HT-29 (cell line): Measurements from ENCODE around the gene MBD3. TPM values are rescaled to one million over a fixed set of nuclear protein-coding genes. Genes with fewer than 3 reads are reported as not detected.
"Not testable (repeated sequence)": the region's sequence is repeated elsewhere in the genome, so short reads cannot be mapped to it uniquely, and the experiment has no call there.

Source experiments
- DNase-seq: peaks from one replicate; pipeline ENCODE4 v3.0.0-alpha.2; 2015; ENCODE audit warnings: low spot score
- total RNA-seq: library from RNA; depleted of rRNA; stranded (reverse); fragments of >200 nt; shearing (Covaris generic); gene quantifications from 2 replicates; pipeline ENCODE4 v1.2.3, GENCODE V29; 2014

MBD3 gene
- total RNA-seq, 1 experiment from 2014 or later, result 202 TPM

DNA sequence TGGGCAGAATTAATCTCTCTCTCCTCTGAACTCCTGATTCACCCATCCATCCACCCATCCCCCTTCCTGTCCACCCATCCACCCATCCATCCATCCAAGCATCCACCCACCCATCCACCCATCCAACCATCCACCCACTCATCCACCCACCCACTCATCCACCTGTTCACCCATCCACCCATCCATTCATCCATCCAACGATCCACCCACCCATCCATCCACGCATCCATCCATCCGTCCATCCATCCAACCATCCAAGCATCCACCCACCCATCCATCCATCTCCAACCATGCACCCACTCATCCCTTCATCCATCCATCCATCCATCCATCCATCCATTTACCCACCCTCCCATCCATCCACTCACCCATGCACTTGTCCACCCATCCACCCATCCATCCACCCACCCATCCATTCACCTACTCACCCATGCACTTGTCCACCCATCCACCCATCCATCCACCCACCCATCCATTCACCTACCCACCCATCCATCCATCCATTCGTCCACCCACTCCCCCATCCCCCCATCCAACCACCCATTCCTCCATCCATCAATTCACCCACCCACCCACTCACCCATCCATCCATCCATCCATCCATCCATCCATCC is 43.2 kb downstream of the MBD3 start:
- DNase-seq, result no peak

DNA sequence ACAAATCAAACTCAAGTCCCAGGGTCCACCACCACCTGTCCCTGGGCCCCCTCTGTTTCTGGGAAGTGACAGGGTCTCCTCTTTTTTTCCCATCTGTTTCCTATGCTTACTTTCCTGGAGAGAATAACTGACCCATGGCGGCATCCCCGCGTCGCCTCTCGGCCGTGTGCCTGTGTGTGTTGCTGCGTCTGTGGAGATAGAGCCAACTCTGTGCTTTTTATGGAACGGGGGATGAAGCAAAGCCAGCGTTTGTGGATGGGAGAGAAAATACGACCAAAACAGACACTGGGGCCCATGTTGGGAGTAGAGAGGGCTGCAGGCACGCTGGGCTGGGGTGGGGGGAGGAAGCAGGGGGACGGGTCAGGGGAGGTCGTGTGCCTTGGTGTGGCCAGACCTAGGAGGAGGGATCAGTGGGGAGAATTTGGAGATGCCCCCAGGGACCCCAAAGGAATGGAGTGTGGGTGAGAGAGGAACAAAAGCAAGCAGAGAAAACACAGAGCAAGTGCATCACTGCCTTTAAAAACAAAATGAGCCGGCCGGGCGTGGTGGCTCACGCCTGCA is 52.2 kb downstream of the MBD3 start:
- DNase-seq, result no peak

DNA sequence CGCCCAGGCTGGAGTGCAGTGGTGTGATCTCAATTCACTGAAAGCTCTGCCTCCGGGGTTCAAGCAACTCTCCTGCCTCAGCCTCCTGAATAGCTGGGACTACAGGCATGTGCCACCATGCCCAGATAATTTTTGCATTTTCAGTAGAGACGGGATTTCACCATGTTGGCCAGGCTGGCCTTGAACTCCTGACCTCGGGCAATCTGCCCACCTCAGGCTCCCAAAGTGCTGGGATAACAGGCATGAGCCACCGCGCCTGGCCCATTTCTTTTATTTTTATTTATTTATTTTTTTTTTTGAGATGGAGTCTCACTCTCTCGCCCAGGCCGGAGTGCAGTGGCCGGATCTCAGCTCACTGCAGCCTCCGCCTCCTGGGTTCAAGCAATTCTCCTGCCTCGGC is 52.9 kb downstream of the MBD3 start:
- not testable (repeated sequence) for DNase-seq

DNA sequence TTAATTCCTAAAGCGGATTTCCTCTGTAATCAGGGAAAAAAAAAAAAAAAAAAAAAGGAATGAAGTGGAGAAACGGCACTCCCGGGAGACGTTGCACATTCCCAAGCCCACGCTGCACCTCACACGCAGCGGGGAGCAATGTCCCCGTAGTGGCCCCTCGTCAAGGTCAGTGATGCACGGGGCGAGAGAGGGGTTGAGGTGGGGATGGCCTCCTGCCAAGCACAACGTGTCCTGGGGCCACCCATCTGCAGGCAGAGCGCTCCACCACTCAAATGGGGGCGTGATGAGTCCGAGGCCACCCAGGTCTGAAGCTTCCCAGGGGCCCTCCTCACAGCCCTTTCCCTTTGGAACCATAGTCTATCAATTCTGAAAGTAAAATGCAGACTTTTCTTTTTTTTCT is 53.7 kb downstream of the MBD3 start:
- DNase-seq, result no peak

DNA sequence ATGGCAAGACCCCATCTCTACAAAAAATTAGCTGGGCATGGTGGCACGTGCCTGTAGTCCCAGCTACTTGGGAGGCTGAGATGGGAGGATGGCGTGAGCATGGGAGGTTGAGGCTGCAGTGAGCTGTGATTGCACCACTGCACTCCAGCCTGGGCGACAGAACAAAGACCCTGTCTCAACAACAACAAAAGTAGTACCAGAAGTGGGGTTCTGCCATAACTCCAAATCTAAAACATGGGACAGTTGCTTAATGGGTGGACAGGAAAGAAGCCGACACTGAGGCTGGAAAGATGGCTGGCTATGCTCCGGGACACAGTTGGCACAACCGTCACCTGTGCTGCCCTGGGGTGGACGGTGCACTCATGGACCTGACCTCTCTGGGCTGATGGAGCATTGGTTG is 57.0 kb downstream of the MBD3 start:
- DNase-seq, result not testable (repeated sequence)

DNA sequence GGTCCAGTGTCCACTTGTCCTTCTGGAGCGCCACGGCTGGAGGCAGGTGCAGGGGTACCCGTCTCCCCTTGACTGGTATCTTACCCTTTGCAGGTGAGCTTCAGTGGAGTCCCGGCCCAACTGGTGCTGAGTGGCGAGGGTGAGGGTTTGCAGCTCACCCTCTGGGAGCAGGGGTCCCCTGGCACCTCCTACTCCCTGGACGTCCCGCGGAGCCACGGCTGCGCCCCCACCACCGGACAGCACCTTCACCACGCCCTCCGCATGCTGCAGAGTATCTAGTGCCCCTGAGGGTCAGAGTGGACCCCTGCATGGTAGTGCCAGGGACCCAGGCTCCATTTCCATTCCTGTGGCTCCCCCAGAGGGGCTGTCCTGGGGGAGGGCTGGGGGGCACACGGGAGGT is 57.7 kb downstream of the MBD3 start:
- no peak for DNase-seq

DNA sequence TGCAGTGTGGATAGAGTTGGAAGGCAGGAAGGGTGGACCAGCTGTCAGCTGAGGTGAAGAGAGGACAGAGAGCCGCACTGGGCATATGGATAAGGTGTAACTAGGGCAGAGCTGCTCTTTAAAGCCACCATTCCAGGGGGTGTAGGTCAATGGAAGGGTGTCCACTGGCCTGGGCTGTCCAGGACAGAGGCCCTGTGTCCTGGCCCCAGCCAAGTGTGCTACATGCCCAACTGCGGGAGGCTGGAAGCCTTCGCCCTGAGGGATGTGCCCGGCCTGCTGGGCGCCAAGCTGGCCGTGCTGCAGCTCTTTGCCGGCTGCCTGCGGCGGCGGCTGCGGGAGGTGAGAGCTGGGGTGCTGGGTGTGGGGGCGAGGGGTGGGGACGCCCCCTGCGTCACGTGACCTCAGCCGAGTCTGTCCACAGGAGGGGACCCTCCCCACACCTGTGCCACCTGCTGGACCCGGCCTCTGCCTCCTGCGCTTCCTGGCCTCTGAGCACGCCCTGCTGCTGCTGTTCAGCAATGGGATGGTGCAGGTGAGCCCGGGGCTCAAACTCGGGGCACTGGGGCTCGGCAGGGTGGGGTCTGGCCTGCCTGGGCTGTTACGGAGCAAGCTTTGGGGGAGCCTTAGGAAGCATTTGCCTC is 59.0 kb downstream of the MBD3 start:
- DNase-seq, result no peak

DNA sequence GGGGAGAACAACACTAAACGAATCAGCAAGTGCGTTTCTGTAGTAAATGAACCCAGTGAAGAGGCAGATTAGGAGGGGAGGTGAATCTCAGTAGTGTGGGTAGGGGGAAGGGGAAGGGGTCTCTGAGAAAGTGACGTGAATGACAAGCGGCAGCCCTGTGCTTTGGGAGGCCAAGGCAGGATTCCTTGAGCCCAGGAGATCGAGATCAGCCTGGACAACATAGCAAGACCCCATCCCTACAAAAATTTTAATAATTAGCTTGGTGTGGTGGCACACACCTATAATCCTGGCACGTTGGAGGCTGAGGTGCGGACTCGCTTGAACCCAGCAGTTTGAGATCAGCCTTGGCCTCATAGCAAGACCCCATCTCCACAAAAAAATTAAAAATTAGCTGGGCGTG is 60.7 kb downstream of the MBD3 start:
- no peak for DNase-seq

DNA sequence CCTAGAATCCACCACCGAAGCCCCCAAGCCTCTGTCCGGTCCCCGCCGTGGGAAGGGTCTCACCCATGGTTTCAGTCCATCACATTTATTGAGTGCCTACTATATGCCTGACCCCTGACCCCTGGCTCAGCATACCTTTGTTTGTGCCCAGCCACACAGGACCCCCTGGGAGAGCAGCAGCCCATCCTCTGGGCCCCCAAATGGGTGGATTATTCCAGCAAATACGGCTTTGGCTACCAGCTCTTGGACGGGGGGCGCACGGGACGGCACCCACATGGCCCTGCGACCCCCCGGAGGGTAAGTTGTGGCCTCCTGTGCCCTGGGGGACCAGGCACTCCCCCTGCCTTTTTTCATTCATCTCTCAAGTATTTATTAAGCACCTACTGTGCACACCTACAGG is 61.1 kb downstream of the MBD3 start:
- DNase-seq, result no peak

DNA sequence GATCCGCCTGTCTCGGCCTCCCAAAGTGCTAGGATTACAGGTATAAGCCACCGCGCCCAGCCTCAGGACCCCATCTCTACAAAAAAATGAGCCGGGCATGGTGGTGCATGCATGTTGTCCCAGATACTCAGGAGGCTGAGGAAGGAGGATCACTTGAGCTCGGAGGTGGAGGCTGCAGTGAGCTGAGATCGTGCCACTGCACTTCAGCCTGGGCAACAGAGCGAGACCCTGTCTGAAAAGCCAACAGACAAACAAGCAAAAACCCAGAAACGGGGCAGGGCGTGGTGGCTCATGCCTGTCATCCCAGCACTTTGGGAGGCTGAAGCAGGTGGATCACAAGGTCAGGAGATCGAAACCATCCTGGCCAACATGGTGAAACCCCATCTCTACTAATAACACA is 61.8 kb downstream of the MBD3 start:
- DNase-seq, result not testable (repeated sequence)

DNA sequence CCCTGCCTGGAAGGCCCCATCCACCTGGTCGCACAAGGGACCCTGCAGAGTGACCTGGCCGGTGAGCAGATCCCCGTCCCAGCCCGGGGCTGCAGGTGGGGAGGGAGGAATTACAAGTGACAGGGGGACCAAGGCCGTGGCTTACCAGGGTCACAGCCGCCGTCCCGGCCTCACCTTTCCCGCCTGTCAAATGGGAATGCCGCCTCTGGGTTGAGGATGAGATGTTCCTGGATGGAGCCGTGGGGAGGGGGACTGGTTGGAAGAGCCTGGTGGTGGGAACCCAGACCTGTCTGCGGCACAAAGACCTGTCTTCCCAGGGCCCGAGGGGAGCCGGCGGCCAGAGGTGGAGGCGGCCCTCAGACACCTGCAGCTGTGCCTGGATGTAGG is 63.2 kb downstream of the MBD3 start:
- DNase-seq, result no peak

DNA sequence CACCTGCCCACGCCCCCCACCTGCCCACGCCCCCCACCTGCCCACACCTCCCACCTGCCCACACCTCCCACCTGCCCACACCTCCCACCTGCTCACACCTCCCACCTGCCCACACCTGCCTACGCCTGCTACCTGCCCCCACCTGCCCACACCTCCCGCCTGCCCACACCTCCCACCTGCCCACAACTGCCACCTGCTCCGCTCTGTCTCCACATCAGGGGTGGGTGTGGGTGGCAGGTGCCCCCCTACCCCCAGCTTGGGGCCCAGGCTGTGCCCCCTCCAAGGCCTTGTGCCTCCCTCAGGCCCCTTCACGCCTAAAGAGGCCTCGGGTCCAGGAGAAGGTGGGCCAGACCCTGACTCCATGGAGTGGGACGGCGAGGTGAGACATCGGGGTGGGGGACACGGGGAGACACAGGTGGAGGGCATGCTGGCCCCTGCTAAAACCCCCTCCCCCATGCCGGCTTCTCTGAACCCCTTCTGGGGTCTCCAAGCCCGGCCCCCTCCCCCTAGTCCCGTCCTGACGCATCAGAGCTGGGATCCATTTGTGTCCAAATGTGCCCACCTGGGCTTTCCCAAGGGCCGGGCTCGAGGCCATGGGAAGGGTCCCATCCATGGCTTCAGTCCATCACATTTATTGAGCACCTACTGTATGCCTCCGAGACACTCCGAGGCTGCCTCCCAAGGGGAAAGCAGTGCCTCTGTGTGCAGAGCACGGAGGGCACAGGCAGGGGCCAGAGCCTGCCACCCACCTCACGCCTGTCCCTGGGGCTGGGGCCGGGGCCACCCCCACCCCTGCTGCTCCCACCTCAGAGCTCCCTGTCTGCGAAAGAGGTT is 63.9 kb downstream of the MBD3 start:
- no peak for DNase-seq

DNA sequence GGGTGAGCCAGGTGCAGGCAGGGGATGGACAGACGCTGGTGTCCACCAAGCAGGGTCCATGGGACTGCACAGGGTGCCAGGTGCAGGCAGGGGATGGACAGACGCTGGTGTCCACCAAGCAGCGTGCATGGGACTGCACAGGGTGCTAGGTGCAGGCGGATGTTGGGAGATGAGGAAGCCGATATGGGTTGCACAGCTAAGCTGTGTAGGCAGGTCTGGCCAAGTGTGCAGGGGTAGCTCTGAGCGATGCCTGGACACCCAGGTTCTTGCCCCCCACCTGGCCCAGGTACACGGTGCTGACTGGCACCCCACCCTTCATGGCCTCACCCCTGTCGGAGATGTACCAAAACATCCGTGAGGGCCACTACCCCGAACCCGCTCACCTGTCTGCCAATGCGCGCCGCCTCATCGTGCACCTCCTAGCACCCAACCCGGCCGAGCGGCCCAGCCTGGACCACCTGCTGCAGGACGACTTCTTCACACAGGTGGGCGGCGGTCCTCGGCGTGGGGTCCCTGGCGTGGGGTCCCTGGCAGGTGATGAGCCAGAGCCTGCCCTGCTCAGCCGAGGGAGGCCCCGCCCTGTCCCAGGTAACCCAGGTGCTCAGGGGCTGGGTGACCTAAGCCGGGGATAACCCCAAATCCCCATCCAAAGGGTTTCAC is 64.9 kb downstream of the MBD3 start:
- DNase-seq, result no peak

DNA sequence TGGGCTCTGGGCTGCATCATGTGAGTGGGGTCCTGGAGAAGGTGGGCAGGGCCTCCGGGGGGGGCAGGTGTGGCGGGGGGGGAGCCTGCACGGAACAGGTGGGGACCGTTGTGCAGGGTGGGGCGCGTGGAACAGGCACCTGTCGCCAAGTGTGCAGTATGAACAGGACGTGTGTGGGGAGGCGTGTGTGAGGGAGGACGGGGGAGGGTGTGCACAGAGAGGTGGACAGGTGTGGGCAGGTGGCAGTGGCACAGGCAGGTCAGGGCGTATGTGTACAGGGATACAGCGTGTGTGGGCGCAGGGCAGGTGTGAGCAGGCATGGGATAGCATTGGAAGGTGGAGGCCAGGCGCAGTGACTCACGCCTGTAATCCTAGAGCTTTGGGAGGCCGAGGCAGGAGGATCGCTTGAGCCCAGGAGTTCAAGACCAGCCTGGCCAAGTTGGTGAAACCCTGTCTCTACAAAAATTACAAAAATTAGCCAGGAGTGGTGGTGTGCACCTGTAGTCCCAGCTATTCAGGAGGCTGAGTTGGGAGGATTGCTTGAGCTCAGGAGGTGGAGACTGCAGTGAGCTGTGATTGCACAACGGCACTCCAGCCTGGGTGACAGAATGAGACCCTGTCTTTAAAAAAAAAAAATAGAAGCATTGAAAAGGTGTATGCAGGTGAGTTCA is 65.6 kb downstream of the MBD3 start:
- DNase-seq, result no peak

DNA sequence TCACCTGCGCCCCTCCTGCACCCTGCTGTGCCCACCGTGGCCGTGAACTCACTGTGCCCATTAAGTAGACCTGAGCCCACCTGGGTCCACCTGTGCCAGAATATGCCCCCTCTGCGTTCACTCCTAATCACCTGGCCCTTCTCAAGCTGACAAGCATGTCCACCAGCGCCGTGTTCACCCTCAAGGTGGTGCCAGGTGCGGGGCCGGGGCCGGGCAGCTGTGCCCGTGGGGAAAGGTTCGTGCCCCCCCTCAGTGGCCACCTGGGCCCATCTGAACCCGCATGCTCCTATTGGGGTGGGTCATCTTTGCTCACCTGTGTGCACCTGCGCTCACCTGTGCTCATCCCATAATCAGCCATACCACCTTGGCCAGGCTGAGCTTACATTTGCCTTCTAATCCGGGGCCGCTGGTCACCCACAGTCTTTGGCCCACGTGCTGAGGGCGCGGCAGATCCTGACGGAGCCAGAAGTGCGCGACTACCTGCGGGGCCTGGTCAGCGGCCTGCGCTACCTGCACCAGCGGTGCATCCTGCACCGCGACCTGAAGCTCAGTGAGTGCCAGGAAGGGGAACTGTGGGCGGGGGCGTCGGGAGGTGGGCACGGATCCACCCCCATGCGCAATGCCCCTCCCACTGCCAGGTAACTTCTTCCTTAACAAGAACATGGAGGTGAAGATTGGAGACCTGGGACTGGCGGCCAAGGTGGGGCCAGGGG is 66.4 kb downstream of the MBD3 start:
- no peak for DNase-seq

DNA sequence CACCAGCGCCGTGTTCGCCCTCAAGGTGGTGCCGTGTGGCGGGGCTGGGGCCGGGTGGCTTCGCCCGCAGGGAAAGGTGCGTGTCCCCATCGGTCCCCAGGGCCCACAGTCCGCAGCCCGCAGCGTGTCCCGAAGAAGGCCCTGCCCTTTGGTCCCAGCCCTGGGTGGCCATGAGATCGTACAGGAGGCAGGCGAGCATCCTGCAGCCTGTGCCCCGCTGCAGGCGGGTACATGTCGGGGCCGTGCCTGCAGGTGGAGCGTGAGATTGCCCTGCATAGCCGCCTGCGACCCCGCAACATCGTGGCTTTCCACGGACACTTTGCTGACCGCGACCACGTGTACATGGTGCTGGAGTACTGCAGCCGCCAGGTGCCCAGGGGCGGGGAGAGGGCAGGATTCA is 67.3 kb downstream of the MBD3 start:
- DNase-seq, result no peak

DNA sequence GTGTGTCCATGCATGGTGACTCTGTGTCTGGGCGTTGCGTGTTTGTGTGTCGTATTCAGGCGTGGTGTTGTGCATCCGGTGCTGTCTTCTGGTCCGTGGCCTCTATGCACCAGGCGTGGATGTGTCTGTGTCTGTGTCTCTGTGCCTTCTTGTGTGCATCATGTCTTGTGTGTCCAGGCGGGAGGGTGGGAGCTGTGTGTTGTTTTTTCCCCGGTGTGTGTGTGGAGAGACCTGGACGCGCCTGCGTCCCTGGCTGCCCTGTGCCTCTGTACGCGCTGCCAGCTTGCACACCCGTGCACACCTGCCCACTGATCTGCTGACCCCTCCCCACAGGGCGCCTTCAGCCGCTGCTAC is 67.7 kb downstream of the MBD3 start:
- DNase-seq, result no peak

DNA sequence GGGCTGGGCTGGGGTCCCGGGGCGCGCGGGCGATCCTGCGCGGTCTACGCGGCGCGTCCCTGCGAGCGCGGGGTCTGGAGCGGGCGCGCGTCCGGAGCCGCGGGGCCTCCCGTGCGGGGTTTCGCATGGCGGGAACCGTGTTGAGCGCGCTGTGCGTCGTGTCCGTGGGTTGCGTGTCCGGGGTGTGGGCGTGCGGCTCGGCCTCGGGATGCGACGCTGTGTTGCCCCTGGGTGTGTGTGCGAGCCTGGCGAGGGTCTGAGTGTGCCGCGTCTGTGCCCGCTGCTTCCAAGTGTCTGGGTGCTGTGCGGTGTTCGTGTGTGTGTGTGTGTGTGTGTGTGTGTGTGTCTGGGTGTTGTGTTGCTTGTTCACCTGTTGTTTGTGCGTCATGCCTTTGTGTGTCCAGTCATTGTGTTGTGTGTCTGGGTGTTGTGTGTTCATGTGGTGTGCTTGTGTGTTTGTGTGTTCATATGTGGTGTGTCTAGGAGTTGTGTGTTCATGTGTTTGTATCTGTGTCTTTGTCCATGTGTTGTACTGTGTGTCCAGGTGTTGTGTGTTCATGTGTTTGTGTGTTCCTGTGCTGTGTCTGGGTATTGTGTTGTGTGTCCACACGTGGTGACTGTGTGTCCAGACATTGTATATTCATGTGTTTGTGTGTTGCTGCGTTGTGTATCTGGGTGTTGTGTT is 68.2 kb downstream of the MBD3 start:
- no peak for DNase-seq
